Spleen (tissue), 7 donors: Measurements from ENCODE around the gene TMA7.

Experiments
- POLR2A ChIP-seq, 3 donors: fragments of 450-650 bp; IDR thresholded peaks; one replicate each; pipeline ENCODE4 v1.5.1; 2017; ENCODE audit warnings: antibody characterized with exemption in 3 of 3, mild to moderate bottlenecking in 1 of 3
- POLR2AphosphoS5 ChIP-seq, 3 donors: sonication (generic); formaldehyde crosslinking; IDR thresholded peaks; one replicate each; pipeline ENCODE4 v1.5.1; 2017; ENCODE audit warnings: antibody characterized with exemption in 3 of 3
- TF ChIP-seq, protein P1 (sequence below), 11 experiments: fragments of 200-600 bp in 7 of 11; fragments of 450-650 bp in 4 of 11; sonication (generic) in 4 of 11; IDR thresholded peaks in 8 of 11; conservative IDR thresholded peaks in 3 of 11; 1 replicate in 7 of 11; 2 replicates in 4 of 11; pipeline versions ENCODE4 v1.4.0 to v1.8.0; 2016 to 2021; ENCODE audit warnings: antibody characterized with exemption in 11 of 11, inconsistent platforms in 4 of 11, mild to moderate bottlenecking in 1 of 11
- donor health status: DM: no; HTN: no; CAD: no; lungs with moderate emphysema.
- donor health status: DM: no; HTN: no; CAD: no.
- donor health status: DM: no; HTN: no; CAD: no.

DNA sequence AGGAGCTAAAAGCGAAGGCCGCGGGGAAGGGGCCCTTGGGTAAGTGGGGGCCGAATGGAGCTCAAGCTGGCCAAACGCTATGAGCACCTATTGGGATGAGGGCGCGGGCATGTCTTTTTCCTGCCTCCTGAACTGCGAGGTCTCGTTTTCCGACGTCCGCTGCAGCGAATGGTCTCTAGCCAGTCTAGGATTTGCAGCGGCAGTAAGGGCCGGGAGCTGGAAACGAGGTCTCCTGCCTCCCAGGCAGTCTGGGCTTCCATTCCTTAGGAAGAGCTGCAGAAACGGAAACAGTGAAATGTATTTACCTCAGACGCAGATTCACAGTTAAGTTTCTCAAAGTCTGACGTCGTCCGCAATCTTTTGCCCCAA is 517 bp downstream of the TMA7 start:
- TF ChIP-seq, protein P1, sequence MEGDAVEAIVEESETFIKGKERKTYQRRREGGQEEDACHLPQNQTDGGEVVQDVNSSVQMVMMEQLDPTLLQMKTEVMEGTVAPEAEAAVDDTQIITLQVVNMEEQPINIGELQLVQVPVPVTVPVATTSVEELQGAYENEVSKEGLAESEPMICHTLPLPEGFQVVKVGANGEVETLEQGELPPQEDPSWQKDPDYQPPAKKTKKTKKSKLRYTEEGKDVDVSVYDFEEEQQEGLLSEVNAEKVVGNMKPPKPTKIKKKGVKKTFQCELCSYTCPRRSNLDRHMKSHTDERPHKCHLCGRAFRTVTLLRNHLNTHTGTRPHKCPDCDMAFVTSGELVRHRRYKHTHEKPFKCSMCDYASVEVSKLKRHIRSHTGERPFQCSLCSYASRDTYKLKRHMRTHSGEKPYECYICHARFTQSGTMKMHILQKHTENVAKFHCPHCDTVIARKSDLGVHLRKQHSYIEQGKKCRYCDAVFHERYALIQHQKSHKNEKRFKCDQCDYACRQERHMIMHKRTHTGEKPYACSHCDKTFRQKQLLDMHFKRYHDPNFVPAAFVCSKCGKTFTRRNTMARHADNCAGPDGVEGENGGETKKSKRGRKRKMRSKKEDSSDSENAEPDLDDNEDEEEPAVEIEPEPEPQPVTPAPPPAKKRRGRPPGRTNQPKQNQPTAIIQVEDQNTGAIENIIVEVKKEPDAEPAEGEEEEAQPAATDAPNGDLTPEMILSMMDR (IDR thresholded peaks at IDR 0.05 in 8 of 11, conservative IDR thresholded peaks at IDR 0.05 in 3 of 11) = no peak
- no peak for TF ChIP-seq POLR2A (IDR thresholded peaks at IDR 0.05)
- TF ChIP-seq POLR2AphosphoS5 (IDR thresholded peaks at IDR 0.05) = no peak
